Loucy (cell line): ENCODE measurements around the gene THAP7.
"Not testable (repeated sequence)": the region's sequence is repeated elsewhere in the genome, so short reads cannot be mapped to it uniquely, and the experiment has no call there.

ENCODE experiments used
- H2AFZ ChIP-seq: fragments of 200-600 bp; sonication (generic); 2 replicates; pipeline ENCODE4 v1.6.0; 2016; ENCODE audit warnings: antibody characterized with exemption, mild to moderate bottlenecking, low read length, moderate library complexity
- H3F3A ChIP-seq: fragments of 200-600 bp; 2 replicates; pipeline ENCODE4 v1.6.0; 2016; ENCODE audit warnings: antibody characterized with exemption, low read depth, mild to moderate bottlenecking
- H3K27me3 ChIP-seq: fragments of 200-600 bp; sonication (generic); 2 replicates; pipeline ENCODE4 v1.6.1; 2014; ENCODE audit warnings: low read length, mild to moderate bottlenecking; ENCODE audit not compliant: insufficient read depth, poor library complexity, severe bottlenecking
- H3K36me3 ChIP-seq: fragments of 200-600 bp; sonication (generic); 2 replicates; pipeline ENCODE4 v1.6.1; 2016; ENCODE audit warnings: low read length; ENCODE audit not compliant: insufficient read depth
- H3K4me1 ChIP-seq: fragments of 200-600 bp; sonication (generic); 2 replicates; pipeline ENCODE4 v1.5.1; 2014; ENCODE audit warnings: low read length, mild to moderate bottlenecking; ENCODE audit not compliant: insufficient read depth, poor library complexity, severe bottlenecking
- H3K4me2 ChIP-seq: fragments of 200-600 bp; sonication (generic); 2 replicates; pipeline ENCODE4 v1.6.0; 2014; ENCODE audit warnings: antibody characterized with exemption, low read length, low read depth, mild to moderate bottlenecking; ENCODE audit not compliant: poor library complexity, severe bottlenecking
- H3K4me3 ChIP-seq: fragments of 200-600 bp; sonication (generic); 2 replicates; pipeline ENCODE4 v1.5.1; 2014; ENCODE audit warnings: low read length, mild to moderate bottlenecking, mixed read lengths; ENCODE audit not compliant: poor library complexity, severe bottlenecking
- H3K79me2 ChIP-seq: fragments of 200-600 bp; sonication (generic); 2 replicates; pipeline ENCODE4 v1.6.1; 2014; ENCODE audit warnings: low read length; ENCODE audit not compliant: insufficient read depth
- H3K9ac ChIP-seq: fragments of 200-600 bp; sonication (generic); 2 replicates; pipeline ENCODE4 v1.6.0; 2014; ENCODE audit warnings: mild to moderate bottlenecking, low read depth, low read length, moderate library complexity; ENCODE audit not compliant: poor library complexity, severe bottlenecking
- H3K9me2 ChIP-seq: fragments of 200-600 bp; sonication (generic); replicated peaks from 2 replicates; pipeline ENCODE4 v1.6.1; 2016; ENCODE audit warnings: low read depth, low read length, mixed read lengths
- H3K9me3 ChIP-seq: fragments of 200-600 bp; sonication (generic); 2 replicates; pipeline ENCODE4 v1.6.1; 2014; ENCODE audit warnings: mild to moderate bottlenecking, antibody characterized with exemption, low read length, low read depth; ENCODE audit not compliant: insufficient read depth
- H4K20me1 ChIP-seq: fragments of 200-600 bp; sonication (generic); 2 replicates; pipeline ENCODE4 v1.6.0; 2014; ENCODE audit warnings: antibody characterized with exemption, low read length, mild to moderate bottlenecking; ENCODE audit not compliant: insufficient read depth, poor library complexity, severe bottlenecking
- CTCF ChIP-seq: fragments of 200-600 bp; sonication (generic); conservative IDR thresholded peaks from 2 replicates; pipeline ENCODE4 v1.5.1; 2014; ENCODE audit warnings: mild to moderate bottlenecking, antibody characterized with exemption, low read length
- EZH2phosphoT487 ChIP-seq: fragments of 200-600 bp; IDR thresholded peaks from 2 replicates; pipeline ENCODE4 v1.6.1; 2018; ENCODE audit warnings: antibody characterized with exemption, mild to moderate bottlenecking, moderate library complexity, borderline replicate concordance

Gene THAP7

DNA sequence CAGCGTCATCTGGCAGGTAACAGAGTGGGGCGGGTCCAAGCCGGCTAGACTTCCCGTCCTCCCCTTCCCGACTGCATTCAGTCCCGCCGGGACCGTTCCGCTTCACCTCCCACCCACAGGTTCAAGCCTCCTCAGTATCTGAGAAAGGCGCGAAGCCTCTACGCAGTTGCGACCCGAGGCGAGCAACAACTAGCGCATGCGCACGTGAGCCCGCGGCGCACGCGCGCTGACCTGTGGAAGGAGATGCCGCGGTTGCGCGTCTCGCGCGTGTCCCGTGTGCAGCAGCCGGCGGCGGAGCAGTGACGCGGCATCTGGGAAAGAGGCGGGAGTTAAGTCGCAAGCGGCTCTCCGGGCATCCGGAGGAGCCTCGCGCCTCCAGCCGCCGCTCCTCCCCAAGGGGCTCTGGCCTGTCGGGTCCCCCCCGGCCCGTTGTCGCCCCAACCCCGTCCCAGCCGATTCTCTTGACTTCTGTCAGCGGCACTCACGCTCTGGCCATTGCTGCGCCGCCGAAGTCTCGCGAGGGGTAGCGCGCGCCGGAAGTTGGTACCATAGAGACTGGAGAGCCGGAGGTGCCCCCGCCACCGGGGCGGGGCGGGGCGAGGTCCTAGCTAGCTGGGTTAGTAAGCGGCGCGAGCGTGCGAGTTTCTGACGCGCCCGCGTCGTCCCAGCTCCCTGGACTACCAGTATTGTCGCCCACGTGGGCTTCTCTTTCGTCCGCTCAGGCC is at the start of gene THAP7:
THAP7 (minus strand) TSS at position 518 of the 725 bp plus-strand sequence; CDS start at position 311, 207 bp downstream.
- TF ChIP-seq EZH2phosphoT487 (no peak), CTCF (no peak)
- Histone ChIP-seq H3K27me3 (no peaks in the 10 kb centered on the region), H2AFZ (peak within 1 kb of the TSS; percentile 99), H3K79me2 (peaks cover 34% of the 10 kb centered on the region), H3F3A (peaks cover 3% of the 10 kb centered on the region), H3K9ac (peak within 1 kb of the TSS; percentile 97), H3K4me3 (peak within 1 kb of the TSS; percentile 95), H3K9me3 (no peaks in the 10 kb centered on the region), H3K4me2 (peak within 1 kb of the TSS; percentile 86), H3K36me3 (no peaks in the 10 kb centered on the region; the same call in 1 of the 2 replicates), H3K9me2 (no peaks in the 10 kb centered on the region), H4K20me1 (peaks cover 18% of the 10 kb centered on the region), H3K4me1 (peaks cover 19% of the 10 kb centered on the region)

GRCh38 chr22:21051145-21051830 is 49.4 kb upstream of the THAP7 start:
- Histone ChIP-seq H3K9me3 (no peaks in the 10 kb centered on the region), H3K4me1 (peaks cover 23% of the 10 kb centered on the region), H2AFZ (peak overlapping the region; percentile 58; the same call in 1 of the 2 replicates), H3K36me3 (no peaks in the 10 kb centered on the region), H3K4me2 (peak overlapping the region; percentile 29), H3K9ac (no peak overlapping the region), H3K4me3 (no peak overlapping the region), H3K79me2 (no peaks in the 10 kb centered on the region), H3K27me3 (no peaks in the 10 kb centered on the region), H3K9me2 (no peaks in the 10 kb centered on the region), H4K20me1 (no peaks in the 10 kb centered on the region), H3F3A (no peaks in the 10 kb centered on the region)
- no peak for TF ChIP-seq CTCF
- TF ChIP-seq EZH2phosphoT487, result no peak

GRCh38 chr22:21048965-21049364 is 47.0 kb upstream of the THAP7 start:
- not testable (repeated sequence) for H2AFZ ChIP-seq, H3K36me3 ChIP-seq, H3K9ac ChIP-seq, H4K20me1 ChIP-seq, H3K4me3 ChIP-seq, H3K27me3 ChIP-seq, H3K79me2 ChIP-seq, H3K4me2 ChIP-seq, H3F3A ChIP-seq, H3K9me3 ChIP-seq, H3K9me2 ChIP-seq
- peaks cover 12% of the 10 kb centered on the region for H3K4me1 ChIP-seq

- H3K9ac ChIP-seq, H3K36me3 ChIP-seq, H3K9me3 ChIP-seq, H3K27me3 ChIP-seq, H2AFZ ChIP-seq, H4K20me1 ChIP-seq, H3K4me3 ChIP-seq, H3K79me2 ChIP-seq, H3K4me2 ChIP-seq, H3K9me2 ChIP-seq, H3F3A ChIP-seq: not testable (repeated sequence)
- peaks cover 12% of the 10 kb centered on the region for H3K4me1 ChIP-seq
These were observed 46.5 kb upstream of the THAP7 start for GRCh38 chr22:21048448-21048847.
